ENCODE data around the gene ILF2.
"Not testable (repeated sequence)": the region's sequence is repeated elsewhere in the genome, so short reads cannot be mapped to it uniquely, and the experiment has no call there.

ILF2 gene

DNA sequence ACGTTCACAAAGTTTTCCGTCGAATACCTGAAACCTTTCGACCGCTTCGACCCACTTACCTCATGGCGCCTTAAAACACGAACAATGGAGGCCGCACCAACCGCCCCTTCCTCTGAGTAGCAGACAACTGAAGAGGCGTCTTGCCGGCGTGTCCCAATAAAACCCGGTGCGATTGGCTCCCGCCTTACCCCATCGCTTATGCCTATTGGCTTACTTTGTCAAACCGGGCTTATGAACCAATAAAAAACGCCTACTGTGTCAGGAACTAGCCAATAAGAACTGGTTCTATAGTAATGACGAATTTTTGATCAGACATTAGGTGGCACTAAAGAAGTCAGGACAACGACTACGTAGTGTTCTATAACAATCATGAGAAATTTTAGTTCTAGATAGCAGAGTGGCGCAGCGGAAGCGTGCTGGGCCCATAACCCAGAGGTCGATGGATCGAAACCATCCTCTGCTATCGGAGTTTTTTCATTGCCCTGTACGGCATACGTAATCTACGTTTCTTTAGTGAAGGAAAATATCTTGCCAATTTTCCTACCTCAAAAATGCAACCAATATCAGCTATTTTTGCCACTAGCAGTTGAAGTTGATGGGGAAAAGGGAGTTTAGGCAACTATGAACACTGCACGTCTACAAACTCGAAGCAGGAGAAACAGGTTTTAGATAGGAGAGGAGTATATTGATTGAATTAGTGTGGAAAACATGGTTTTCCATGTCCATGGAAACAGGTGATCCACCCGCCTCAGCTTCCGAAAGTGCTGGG lies at the start of gene ILF2:
Gene ILF2 (minus strand): TSS at position 135 of the 769 bp plus-strand sequence. CDS start 71 bp downstream, at position 64.
- FAIRE-seq: peak; percentile 99

DNA sequence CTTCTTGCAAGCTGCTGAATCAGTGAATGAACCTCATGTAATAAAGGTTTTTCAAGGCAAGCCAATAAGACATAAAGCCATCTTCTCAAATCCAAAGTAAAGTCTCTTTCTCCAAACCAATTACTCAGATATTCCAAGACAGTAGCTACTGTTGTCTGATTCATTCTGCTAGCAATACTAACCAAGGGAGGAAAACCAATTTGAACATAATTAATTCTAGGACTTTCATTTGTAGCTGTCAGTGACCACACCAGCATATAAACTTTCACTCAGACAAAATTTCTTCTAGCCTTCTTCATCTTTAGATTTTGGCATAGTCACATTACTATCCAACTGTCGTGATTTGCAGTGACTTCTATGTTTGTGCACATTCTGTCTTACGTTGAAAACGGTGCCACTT lies 46.5 kb upstream of the ILF2 start:
- FAIRE-seq: no peak

DNA sequence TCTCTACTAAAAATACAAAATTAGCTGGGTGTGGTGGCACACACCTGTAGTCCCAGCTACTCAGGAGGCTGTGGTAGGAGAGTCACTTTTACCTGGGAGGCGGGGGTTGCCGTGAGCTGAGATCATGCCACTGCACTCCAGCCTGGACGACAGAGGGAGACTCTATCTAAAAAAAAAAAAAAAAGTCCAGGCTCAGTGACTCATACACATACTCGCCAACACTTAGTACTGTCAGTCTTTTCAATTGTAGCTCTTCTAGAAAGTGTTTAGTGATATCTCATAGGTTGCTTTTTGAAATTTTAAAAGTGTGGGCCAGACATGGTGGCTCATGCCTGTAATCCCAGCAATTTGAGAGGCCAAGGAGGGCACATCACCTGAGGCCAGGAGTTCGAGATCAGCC lies 45.4 kb upstream of the ILF2 start:
- FAIRE-seq: not testable (repeated sequence)

DNA sequence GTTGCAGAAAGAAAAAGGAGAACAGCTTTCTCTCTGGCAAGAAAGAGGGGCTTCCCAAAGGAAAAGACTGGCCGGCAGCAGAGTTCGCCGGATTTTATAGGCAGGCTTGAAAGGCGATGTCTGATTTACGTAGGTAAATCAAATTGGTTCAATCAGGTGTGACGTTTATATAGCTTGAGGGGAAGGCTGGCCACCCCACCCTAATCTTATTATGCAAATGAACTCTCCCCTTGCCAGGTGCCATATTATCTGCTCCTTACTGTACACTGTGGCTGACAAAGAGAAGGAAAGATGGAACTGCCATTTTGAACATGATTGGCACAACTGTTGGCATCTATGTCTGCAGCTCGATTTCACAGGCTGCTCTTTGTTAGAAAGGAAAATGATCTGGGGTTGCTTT lies 40.2 kb upstream of the ILF2 start:
- no peak for FAIRE-seq

DNA sequence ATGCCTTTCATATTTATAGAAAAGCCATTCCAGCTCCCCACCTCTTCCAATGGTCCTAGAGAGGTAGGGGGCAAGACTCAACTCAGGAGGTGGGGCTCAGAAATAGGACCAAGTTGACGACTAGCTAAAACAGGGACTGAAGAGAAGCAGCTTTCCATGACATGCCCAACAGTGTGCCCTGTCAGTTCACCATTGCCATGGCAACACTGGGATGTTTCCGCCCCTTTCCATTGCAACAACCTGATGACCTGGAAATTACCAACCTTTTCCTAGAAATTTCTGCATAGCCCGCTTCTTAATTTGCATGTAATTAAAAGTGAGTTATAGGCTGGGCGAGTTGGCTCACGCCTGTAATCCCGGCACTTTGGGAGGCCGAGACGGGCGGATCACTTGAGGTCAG lies 34.7 kb upstream of the ILF2 start:
- FAIRE-seq: no peak

DNA sequence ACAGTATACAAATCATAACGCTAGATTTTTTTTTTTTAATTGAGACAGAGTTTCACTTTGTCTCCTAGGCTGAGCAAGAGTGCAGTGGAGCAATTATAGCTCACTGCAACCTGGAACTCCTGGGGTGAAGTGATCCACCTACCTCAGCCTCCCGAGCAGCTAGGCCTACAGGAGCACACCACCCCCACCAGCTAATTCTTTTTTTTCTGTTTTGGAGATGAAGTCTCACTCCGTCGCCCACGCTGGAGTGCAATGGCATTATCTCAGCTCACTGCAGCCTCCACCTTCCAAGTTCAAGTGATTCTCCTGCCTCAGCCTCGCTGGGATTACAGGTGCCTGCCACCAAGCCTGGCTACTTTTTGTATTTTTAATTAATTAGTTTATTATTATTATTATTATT lies 29.0 kb upstream of the ILF2 start:
- no peak for FAIRE-seq

DNA sequence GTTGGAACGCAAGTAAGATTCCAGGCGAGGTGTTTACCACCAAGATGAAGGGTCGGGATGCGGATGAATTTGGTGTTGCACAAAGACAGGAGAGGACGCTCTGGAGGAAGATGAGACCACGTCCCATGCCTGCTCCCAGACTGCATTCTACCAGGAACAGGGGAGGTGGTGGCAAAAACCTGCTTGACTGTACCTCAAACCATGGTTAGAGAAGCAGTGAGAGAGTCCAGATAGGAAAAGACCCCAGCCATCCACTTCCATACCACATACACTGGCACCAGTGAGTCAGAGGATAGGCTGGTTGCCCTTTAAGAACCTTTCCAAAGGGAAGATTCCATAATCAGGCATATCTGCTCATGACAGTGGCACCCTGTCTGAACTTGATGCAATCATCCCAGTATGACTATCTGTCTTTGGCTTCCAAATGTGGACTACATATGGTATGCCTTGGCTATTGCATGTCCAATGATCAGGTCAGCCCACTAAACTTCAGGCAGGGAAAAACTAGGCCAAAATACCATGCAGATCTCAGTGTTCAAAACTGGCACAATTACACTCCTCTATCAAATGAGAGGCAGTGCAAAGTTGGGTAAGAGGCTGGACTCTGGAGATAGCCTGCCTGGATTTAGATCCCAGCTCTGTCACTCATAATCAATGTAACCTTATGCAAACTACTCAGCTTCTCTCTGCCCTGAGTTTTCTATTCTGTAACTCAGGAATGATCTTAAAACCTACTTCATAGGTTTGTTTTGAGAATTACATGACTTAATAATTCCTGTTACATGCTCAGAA lies 28.3 kb upstream of the ILF2 start:
- FAIRE-seq: no peak

DNA sequence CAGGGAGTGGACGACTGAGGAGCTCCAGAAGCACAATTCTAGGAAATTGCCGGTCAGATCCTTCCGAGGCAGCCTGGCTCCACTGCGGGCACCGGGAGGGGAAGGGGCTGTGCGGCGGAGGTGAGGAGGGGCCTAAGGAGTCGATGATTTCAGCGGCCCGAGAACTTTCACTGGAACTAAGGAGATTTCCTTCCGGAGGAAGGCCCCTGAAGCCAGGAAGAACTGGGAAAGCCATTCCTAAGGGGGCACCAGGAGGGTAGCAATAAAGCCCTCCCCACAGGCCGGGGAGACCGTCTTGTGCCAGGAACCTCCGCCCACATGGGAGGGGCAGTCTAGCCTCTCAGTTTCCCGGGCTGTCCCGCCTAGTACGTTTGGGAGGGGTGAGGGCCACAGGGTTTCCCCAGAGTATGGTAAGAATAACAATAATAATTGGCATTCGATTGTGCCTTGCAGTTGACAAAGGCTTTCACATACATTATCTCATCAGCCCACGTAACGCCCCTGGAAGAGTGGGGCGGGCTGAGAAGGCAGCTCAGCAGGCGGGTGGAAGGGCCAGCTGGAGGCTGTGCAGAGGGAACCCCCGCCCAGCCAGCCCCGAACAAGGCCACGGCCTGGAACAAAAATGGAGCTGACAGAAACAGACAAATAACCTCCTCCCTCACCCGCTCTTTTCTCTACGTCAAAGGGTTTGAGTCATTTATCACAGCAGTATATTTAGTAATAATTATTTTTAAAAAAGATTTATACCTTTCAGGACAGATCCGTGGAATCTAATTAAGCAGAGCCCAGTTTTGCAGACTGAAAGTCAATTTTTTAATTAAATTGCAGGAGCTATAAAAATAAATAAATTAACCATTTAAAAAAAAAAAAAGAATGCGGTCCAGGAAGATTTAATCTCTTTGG lies 27.5 kb upstream of the ILF2 start:
- no peak for FAIRE-seq

DNA sequence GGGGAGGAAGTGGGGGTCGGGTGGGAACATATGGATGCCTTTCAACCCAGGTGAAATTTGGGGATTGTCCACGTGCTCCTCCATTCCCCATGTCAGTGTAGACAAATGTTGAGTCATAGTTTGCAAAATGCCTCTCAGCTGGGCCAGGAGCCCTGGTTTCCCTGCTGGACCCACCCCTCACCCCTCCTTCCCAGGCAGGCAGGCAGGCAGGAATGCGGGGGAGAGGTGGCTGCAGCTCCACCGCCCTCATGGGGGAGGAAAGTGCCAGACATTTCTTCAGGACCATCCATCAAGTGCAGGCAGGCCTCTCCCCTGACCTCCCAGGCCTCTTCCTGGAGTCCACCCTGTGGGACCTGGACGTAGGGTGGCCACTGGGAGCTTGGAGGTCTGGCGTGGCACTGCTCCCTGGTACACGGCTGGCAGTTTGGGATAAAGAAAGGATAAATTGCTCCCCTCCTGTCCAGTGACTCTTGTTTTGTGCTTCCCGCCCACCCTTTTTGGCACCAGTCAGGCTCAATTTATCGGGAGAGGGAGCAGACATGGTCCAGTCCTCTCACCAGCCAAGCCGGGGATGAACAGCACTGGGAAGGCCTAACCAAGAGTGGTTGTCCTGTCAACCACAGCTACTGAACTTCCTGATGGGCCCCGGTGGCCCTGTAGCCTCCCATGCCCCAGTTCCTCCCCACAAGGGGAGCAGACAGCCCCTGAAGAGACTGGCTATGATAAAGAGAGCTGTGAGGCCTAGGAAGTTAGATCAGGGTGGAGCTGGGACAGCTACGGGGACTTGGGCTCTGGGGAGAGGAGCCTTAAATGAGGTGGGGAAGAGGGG lies 26.6 kb upstream of the ILF2 start:
- FAIRE-seq: no peak

DNA sequence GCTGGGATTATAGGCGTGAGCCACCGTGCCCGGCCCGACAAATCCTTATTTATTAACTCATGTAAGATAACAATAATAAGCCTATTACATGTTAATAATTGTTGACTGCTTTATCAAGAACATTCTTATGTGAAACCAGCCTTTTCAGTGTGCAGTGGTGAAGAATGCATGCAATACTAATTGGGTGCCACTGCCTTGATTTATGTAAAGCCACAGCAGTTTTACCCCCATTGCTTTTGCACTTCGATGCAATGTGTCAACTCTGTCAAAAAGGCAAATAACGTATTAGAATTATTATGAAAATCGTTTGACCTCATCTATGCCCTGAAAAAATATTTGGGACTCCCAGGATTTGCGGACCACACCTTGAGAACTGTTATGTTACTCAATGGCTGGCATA lies 25.9 kb upstream of the ILF2 start:
- FAIRE-seq: no peak

DNA sequence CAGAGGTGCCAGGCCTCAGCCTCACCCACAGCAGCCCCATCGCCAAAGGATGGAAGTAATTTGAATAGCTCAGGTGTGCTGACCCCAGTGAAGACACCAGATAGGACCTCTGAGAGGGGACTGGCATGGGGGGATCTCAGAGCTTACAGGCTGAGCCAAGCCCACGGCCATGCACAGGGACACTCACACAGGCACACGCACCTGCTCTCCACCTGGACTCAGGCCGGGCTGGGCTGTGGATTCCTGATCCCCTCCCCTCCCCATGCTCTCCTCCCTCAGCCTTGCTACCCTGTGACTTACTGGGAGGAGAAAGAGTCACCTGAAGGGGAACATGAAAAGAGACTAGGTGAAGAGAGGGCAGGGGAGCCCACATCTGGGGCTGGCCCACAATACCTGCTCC lies 22.7 kb upstream of the ILF2 start:
- no peak for FAIRE-seq

DNA sequence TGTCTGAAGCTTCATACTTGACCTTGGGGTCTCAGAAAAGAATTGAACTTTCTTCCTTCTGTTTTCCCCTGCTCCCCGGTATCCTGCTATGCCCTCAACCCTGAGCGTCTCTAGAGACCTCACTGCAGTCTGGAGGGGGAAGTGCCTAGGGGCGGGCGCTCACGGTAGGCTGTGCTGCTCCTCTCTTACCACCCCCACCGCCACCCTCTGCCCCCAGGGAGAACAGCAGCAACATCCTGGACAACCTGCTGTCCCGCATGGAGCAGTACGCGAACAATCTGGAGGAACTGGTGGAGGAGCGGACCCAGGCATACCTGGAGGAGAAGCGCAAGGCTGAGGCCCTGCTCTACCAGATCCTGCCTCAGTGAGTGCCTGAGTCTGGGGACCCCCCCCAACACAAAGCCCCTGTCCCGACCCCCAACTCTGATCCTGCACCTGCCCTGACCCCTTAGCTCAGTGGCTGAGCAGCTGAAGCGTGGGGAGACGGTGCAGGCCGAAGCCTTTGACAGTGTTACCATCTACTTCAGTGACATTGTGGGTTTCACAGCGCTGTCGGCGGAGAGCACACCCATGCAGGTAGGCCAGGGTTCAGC lies 18.0 kb upstream of the ILF2 start:
- FAIRE-seq: no peak

DNA sequence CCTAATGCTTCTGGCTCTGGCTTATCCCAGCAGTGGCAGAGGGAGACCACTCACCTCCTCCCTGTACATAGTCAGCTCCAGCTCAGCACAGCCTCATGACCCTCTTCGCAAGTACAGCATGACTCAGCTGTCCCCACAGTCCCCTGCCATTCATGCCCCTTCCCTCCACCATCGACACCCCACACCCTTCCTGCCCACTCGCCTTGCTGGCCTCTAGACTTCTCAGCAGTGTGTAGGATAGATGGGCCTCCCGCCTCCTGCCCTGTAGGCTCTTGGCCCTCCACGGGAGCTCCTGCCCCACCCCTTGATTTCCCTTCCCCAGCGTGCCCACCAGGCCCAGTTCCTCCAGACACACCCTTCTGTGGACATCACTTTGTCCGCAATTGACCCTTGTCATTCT lies 17.5 kb upstream of the ILF2 start:
- FAIRE-seq: no peak

DNA sequence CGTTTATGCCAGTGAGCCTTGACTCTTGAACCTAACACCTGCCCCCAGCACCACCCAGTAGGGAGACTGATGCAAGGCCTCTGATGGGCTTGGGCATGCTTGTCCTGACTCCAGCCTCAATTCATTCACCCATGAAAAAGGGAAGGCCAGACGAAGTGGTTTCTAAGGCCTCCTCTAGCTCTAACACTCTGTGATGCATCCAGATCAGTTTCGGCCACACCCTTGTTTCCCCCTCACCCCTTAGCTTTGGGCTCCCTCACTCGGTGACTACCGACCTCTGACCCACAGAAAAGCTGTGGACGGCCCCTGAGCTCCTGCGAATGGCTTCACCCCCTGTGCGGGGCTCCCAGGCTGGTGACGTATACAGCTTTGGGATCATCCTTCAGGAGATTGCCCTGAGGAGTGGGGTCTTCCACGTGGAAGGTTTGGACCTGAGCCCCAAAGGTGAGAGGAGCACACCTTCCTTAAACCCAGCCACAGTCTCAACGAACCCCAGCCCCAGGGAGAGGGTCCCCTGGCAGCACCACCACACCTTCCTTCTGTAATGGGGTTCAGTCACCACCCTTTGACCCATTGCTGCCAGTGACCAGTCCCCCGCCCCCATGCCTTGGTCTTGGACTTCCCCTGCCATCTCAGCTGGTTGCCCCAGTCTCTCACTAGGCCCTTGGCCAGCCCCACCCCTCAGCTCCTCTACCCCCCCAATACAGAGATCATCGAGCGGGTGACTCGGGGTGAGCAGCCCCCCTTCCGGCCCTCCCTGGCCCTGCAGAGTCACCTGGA lies 16.7 kb upstream of the ILF2 start:
- no peak for FAIRE-seq

DNA sequence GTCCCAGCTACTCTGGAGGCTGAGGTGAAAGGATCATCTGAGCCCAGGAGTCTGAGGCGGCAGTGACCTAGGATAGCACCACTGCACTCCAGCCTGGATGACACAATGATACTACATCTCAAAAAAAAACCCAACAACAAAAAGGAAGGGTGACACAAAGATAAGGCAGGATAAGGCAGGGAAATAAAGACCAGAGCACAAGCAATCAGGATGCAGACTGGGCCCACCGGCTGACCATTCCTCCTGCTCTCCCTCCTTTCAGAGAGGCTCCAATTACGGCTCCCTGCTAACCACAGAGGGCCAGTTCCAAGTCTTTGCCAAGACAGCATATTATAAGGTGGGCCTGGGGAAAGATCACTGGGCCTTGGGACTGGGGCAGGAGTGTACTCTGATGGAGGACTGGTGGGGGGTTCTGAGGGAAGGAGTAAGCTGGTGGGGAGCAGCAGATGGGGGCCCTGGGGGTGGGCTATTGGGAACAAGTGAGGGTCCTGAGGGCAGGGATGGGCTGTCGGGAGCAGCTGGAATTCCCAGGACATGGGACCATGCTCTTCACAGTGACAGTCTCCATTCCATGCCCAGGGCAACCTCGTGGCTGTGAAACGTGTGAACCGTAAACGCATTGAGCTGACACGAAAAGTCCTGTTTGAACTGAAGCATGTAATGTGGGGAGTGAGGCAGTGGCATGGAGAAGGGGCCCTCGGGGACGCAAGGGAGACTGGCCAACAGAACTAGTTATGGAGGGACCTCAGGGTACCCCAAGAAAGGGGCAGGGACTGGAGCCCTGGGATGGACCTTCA lies 14.9 kb upstream of the ILF2 start:
- no peak for FAIRE-seq

DNA sequence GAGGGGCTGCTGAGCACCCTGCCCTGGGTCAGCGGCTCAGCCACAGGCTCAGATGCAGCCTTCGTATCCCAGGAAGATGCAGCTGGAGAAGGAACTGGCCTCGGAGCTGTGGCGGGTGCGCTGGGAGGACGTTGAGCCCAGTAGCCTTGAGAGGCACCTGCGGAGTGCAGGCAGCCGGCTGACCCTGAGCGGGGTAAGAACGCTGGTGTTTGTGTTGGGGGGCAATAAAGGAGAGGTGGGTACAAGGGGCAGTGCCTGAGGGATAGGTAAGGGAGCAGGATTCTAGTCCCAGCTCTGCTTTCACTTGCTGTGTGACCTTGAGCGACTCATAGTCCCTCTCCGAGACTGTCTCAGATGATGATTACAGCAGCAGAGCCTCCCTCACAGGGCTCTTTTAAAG lies 14.1 kb upstream of the ILF2 start:
- FAIRE-seq: no peak

DNA sequence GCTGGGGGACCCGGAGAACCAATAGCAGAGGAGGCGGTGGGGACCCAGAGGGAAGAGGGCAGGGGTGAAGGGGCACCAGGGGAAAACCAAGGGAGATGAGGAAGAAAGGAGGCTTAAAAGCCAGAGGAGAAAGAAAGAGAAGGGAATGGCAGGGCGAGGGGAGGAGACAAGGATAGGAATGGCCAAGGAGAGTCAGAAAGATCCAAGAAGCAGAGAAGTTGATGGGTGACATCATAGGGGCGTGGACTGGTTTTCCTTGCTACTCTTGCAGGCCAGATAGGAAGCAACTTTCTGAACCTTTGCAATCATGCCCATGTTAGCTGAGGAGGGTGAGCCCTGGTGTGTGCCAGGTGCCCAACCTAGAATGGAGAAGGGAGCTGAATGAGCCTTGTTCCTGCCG lies 13.1 kb upstream of the ILF2 start:
- no peak for FAIRE-seq

DNA sequence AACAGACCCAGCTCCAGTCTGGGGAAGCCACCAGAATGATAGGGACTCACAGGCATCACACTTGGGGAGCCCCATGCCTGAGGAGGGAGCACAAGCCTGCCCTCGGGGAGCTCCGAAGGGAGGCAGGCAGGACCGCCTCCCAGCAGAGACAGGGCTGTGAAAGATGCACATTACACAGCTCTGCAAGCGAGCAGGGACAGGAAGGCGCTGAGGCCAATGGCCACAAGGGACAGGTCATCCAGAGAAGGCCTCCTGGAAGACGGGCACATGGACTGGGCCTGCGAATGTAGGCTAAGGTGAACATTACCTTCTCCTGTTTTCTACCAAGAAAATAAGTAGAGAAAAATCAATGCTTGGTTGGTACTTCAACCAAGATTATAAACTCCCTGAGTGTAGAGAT lies 11.9 kb upstream of the ILF2 start:
- no peak for FAIRE-seq

DNA sequence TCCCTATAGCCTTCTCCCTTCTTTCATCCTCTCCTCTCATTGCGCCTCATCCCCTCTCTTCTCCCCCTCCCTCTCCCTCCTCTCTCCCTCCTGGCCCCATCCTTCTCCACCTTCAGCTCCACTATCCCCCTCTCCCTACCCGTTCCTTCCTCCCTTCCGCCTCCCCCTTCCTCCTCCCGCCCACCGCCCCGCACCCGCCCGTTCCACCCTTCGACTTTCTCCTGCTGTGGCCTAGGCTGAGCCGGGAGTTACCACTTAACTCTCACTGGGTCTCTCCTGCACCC lies 9.3 kb upstream of the ILF2 start:
- no peak for FAIRE-seq

DNA sequence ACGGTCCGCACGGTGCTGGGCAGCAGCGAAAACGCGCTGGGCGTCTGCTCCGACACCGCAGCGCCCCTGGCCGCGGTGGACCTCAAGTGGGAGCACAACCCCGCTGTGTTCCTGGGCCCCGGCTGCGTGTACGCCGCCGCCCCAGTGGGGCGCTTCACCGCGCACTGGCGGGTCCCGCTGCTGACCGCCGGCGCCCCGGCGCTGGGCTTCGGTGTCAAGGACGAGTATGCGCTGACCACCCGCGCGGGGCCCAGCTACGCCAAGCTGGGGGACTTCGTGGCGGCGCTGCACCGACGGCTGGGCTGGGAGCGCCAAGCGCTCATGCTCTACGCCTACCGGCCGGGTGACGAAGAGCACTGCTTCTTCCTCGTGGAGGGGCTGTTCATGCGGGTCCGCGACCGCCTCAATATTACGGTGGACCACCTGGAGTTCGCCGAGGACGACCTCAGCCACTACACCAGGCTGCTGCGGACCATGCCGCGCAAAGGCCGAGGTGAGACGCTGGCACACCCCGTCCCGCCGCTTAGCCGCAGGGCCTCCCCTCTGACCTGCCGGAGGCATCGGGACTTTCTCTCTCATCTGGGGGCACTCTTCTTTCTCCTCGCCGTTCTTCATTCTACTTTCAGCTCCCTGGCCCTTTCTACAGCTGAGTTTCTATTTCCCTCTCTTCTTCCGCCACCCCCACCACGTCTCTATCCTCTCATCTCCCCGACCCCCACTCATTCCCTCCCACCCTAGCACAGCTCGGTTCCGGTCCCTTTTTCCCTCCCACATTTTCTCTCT lies 8.7 kb upstream of the ILF2 start:
- no peak for FAIRE-seq
